SJCRH30 (cell line): Measurements from ENCODE around the gene ZNF746. TPM values are rescaled to one million over a fixed set of nuclear protein-coding genes. Genes with fewer than 3 reads are reported as not detected.
"Not testable (repeated sequence)": the region's sequence is repeated elsewhere in the genome, so short reads cannot be mapped to it uniquely, and the experiment has no call there.

Experiments used
- DNase-seq, 2 experiments: peaks; one replicate each; pipeline ENCODE4 v3.0.0-alpha.2; 2015 to 2020
- H3K27ac ChIP-seq: fragments of 250-450 bp; sonication (Bioruptor Pico); 2 replicates; pipeline ENCODE4 v1.5.1; 2020; ENCODE audit warnings: mild to moderate bottlenecking, moderate library complexity
- H3K27me3 ChIP-seq: fragments of 250-450 bp; sonication (Bioruptor Pico); 2 replicates; pipeline ENCODE4 v1.5.1; 2020; ENCODE audit warnings: mild to moderate bottlenecking, moderate library complexity
- H3K36me3 ChIP-seq: fragments of 250-450 bp; sonication (Bioruptor Pico); 2 replicates; pipeline ENCODE4 v1.5.1; 2020; ENCODE audit warnings: mild to moderate bottlenecking, moderate library complexity
- H3K4me1 ChIP-seq: fragments of 250-450 bp; sonication (Bioruptor Pico); 2 replicates; pipeline ENCODE4 v1.5.1; 2020; ENCODE audit warnings: mild to moderate bottlenecking, moderate library complexity
- H3K4me3 ChIP-seq: fragments of 250-450 bp; sonication (Bioruptor Pico); 2 replicates; pipeline ENCODE4 v1.5.1; 2020; ENCODE audit warnings: mild to moderate bottlenecking, moderate library complexity
- H3K9me3 ChIP-seq: fragments of 250-450 bp; sonication (Bioruptor Pico); replicated peaks from 2 replicates; pipeline ENCODE4 v1.5.1; 2020; ENCODE audit warnings: mild to moderate bottlenecking, moderate library complexity
- total RNA-seq: library from RNA; depleted of rRNA; stranded (reverse); fragments of >200 nt; shearing (Covaris generic); gene quantifications from 2 replicates; pipeline ENCODE4 v1.2.3, GENCODE V29; 2014

ZNF746 gene
- total RNA-seq, 1 experiment from 2014 or later = 14.6 TPM

- DNase-seq = no peak
- Histone ChIP-seq H3K4me3 (no peak overlapping the region), H3K27ac (no peak overlapping the region), H3K36me3 (peaks cover 2% of the 10 kb centered on the region; the same call in 1 of the 2 replicates), H3K27me3 (peaks cover 6% of the 10 kb centered on the region), H3K4me1 (no peaks in the 10 kb centered on the region; the same call in 1 of the 2 replicates), H3K9me3 (no peaks in the 10 kb centered on the region)
These were observed 1.2 kb upstream of the ZNF746 start for GRCh38 chr7:149498811-149499210.

GRCh38 chr7:149496642-149497391 is 792 bp downstream of the ZNF746 start:
- Histone ChIP-seq H3K27ac (no peak overlapping the region), H3K9me3 (no peaks in the 10 kb centered on the region), H3K4me1 (no peaks in the 10 kb centered on the region; the same call in 1 of the 2 replicates), H3K27me3 (peaks cover 6% of the 10 kb centered on the region), H3K4me3 (peak overlapping the region; percentile 66), H3K36me3 (peaks cover 19% of the 10 kb centered on the region)
- DNase-seq = peak; percentile 45 to 50

- H3K9me3 ChIP-seq = no peaks in the 10 kb centered on the region
- DNase-seq = peak; percentile 85 to 90
- H3K4me3 ChIP-seq = peak overlapping the region; percentile 66
- H3K27me3 ChIP-seq = peaks cover 6% of the 10 kb centered on the region; the same call in 1 of the 2 replicates
- peaks cover 23% of the 10 kb centered on the region for H3K36me3 ChIP-seq
- no peak overlapping the region for H3K27ac ChIP-seq
- no peaks in the 10 kb centered on the region; the same call in 1 of the 2 replicates for H3K4me1 ChIP-seq
These were observed 1.6 kb downstream of the ZNF746 start for GRCh38 chr7:149495785-149496641.

GRCh38 chr7:149494738-149495368 is 2.8 kb downstream of the ZNF746 start:
- H3K4me1 ChIP-seq = no peaks in the 10 kb centered on the region; the same call in 1 of the 2 replicates
- H3K4me3 ChIP-seq = no peak overlapping the region
- DNase-seq = no peak
- H3K27ac ChIP-seq = no peak overlapping the region
- H3K9me3 ChIP-seq = no peaks in the 10 kb centered on the region
- H3K36me3 ChIP-seq = peaks cover 23% of the 10 kb centered on the region
- H3K27me3 ChIP-seq = peaks cover 6% of the 10 kb centered on the region; the same call in 1 of the 2 replicates

GRCh38 chr7:149493975-149494374 is 3.6 kb downstream of the ZNF746 start:
- not testable (repeated sequence) for H3K27ac ChIP-seq

GRCh38 chr7:149493366-149493765 is 4.2 kb downstream of the ZNF746 start:
- H3K4me1 ChIP-seq = no peaks in the 10 kb centered on the region; the same call in 1 of the 2 replicates
- H3K36me3 ChIP-seq = peaks cover 23% of the 10 kb centered on the region
- H3K27me3 ChIP-seq = no peaks in the 10 kb centered on the region
- no peak overlapping the region for H3K4me3 ChIP-seq
- H3K9me3 ChIP-seq = no peaks in the 10 kb centered on the region
- no peak overlapping the region for H3K27ac ChIP-seq
- no peak for DNase-seq

More at GRCh38 chr7:149493975-149494374, 3.6 kb downstream of the ZNF746 start:
- not testable (repeated sequence) for H3K4me1 ChIP-seq, H3K4me3 ChIP-seq, DNase-seq, H3K9me3 ChIP-seq, H3K27me3 ChIP-seq
- H3K36me3 ChIP-seq = peaks cover 23% of the 10 kb centered on the region

- no peak for DNase-seq
- Histone ChIP-seq H3K27ac (no peak overlapping the region), H3K4me1 (no peaks in the 10 kb centered on the region), H3K36me3 (peaks cover 45% of the 10 kb centered on the region), H3K4me3 (no peak overlapping the region), H3K27me3 (no peaks in the 10 kb centered on the region), H3K9me3 (no peaks in the 10 kb centered on the region)
These were observed 7.4 kb downstream of the ZNF746 start for GRCh38 chr7:149490083-149490760.

GRCh38 chr7:149489391-149490024 is 8.1 kb downstream of the ZNF746 start:
- Histone ChIP-seq H3K27ac (no peak overlapping the region), H3K4me3 (no peak overlapping the region), H3K36me3 (peaks cover 45% of the 10 kb centered on the region), H3K27me3 (no peaks in the 10 kb centered on the region), H3K4me1 (no peaks in the 10 kb centered on the region), H3K9me3 (no peaks in the 10 kb centered on the region)
- DNase-seq = no peak

GRCh38 chr7:149479568-149479967 is 18.0 kb downstream of the ZNF746 start:
- H3K9me3 ChIP-seq = peaks cover 7% of the 10 kb centered on the region; the same call in 1 of the 2 replicates
- no peaks in the 10 kb centered on the region for H3K4me1 ChIP-seq
- DNase-seq = no peak
- peaks cover 48% of the 10 kb centered on the region for H3K36me3 ChIP-seq
- no peak overlapping the region for H3K27ac ChIP-seq
- H3K27me3 ChIP-seq = no peaks in the 10 kb centered on the region
- H3K4me3 ChIP-seq = no peak overlapping the region

GRCh38 chr7:149478754-149479153 is 18.9 kb downstream of the ZNF746 start:
- Histone ChIP-seq H3K4me3 (no peak overlapping the region), H3K4me1 (no peaks in the 10 kb centered on the region), H3K36me3 (peaks cover 49% of the 10 kb centered on the region), H3K27ac (no peak overlapping the region), H3K9me3 (peaks cover 7% of the 10 kb centered on the region; the same call in 1 of the 2 replicates), H3K27me3 (no peaks in the 10 kb centered on the region)
- no peak for DNase-seq

GRCh38 chr7:149477494-149478443 is 19.8 kb downstream of the ZNF746 start:
- Histone ChIP-seq H3K27ac (no peak overlapping the region), H3K27me3 (no peaks in the 10 kb centered on the region), H3K4me3 (no peak overlapping the region), H3K36me3 (peaks cover 51% of the 10 kb centered on the region), H3K4me1 (no peaks in the 10 kb centered on the region), H3K9me3 (peaks cover 7% of the 10 kb centered on the region; the same call in 1 of the 2 replicates)
- no peak for DNase-seq

- no peak overlapping the region for H3K27ac ChIP-seq
- DNase-seq = no peak
- H3K36me3 ChIP-seq = peaks cover 49% of the 10 kb centered on the region
These were observed 20.8 kb downstream of the ZNF746 start for GRCh38 chr7:149476791-149477190.

More at GRCh38 chr7:149476791-149477190, 20.8 kb downstream of the ZNF746 start:
- Histone ChIP-seq H3K4me3 (no peak overlapping the region), H3K4me1 (no peaks in the 10 kb centered on the region), H3K9me3 (peaks cover 7% of the 10 kb centered on the region; the same call in 1 of the 2 replicates), H3K27me3 (no peaks in the 10 kb centered on the region)
